SKM-1 (cell line): Measurements from ENCODE around the gene QKI.
"Not testable (repeated sequence)": the region's sequence is repeated elsewhere in the genome, so short reads cannot be mapped to it uniquely, and the experiment has no call there.

Experiments used
- DNase-seq: peaks from one replicate; lab custom pipeline; 2025; ENCODE audit not compliant: unreplicated experiment; lab: John Stamatoyannopoulos, UW

The QKI gene

DNA sequence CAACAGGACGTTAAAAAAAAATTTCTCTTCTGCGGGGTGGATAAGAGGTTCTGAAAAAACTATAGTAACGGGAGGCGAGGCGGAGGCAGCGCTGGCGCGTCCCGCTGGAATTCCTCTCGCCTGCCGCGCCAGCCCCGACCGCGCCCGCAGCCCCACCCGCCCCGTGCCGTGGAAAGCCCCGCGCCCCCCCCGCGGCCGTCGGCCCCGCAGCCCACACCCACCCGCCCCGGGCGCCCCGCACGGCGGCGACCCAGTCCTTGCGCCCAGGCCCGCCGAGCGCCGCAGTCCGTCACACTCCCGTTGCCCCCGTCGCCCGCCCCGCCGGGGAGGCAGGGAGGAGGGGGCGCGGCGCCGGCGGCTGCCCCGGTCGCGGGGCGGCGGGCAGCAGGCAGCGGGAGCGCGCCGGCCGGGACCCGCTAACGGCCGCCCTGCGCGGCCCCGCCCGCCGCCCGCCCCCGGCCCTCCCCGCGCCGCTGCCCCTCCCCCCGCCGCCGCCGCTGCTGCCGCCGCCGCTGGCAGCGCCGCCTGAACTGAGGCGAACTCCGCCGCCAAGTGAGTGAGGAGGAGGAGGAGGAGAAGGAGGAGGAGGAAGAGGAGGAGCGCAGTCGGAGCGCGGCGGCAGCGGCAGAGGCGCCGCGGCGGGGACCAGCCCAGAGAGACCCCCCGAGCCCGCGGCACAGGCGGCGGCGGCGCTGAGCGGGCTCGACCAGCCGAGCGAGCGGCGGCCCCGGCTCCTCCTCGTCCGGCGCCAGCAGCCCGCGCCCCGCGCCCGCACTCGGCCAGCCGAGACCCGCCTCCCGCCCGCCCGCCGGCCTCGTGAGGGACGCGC lies at the start of gene QKI:
Gene QKI, plus strand, starts transcription at position 602 of the 829 bp plus-strand sequence. CDS start 476 bp downstream, outside the sequence.
- peak; percentile 39 for DNase-seq

DNA sequence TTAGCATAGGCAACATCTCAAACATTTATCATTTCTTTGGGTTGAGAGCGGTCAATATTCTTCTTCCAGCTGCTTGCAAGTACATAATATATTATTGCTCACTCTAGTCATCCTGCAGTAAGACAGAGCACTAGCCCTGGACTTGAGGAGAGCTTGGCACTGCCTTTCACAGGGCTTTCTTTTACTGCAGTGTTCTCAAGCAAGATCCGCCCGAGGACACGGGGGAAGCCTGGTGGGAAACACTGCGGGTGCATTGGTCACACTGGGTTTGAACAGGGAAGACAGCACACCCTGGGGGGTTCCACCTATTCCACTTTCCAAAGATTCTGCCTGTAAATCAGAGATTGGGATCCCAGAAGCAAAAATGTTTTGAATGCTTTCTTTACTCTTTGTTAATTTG lies 48.2 kb upstream of the QKI start:
- DNase-seq, result no peak

DNA sequence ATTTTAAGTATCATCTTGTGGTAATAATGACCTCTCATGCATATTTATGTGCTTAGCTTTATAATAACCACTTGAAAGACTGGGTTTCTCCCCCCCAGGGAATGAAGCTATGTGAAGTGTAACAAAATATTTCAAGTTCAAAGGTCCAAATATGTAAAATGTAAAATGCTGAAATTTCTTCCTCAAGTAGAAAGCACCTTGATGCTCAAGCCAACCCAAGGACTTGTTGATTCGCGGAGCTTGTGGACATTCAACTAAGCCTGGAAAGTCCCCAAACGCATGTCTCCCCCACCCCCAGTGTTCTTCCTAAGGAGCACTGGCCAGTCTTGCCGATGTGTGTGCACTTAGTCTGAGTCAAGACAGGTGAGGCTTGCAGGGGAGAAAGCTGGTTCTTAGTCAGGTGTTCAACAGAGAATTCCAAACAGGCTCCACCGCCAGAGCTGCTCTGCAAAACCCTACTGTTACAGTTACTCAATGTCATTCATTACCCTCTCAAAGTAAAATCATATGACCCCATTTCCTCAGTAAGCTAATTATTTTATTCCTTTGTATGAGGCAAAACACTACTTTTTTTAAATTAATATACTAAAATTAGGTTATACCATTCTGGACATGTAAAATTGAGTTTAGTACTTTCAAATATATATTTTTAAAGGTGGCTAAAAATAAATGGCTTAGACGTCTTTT lies 46.9 kb upstream of the QKI start:
- DNase-seq, result no peak

DNA sequence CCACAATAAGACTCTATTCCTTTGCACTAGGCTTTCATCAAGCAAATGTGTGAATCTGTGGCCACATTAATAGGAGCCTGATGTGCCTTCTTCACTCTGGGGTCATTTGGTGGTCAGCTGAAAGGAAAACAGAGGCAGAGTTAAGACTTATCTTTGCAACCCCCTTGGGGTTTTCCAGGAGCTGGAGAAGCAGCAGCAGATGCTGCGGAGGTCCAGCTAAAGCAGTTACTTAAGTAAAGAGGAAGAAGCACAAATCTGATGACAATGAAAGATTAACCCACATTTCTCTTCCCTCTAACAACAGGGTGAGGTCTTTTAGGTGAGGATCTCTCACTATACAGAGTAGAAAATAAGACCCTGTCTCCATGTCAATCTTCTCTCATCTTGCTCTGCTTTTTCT lies 45.4 kb upstream of the QKI start:
- DNase-seq, result no peak

DNA sequence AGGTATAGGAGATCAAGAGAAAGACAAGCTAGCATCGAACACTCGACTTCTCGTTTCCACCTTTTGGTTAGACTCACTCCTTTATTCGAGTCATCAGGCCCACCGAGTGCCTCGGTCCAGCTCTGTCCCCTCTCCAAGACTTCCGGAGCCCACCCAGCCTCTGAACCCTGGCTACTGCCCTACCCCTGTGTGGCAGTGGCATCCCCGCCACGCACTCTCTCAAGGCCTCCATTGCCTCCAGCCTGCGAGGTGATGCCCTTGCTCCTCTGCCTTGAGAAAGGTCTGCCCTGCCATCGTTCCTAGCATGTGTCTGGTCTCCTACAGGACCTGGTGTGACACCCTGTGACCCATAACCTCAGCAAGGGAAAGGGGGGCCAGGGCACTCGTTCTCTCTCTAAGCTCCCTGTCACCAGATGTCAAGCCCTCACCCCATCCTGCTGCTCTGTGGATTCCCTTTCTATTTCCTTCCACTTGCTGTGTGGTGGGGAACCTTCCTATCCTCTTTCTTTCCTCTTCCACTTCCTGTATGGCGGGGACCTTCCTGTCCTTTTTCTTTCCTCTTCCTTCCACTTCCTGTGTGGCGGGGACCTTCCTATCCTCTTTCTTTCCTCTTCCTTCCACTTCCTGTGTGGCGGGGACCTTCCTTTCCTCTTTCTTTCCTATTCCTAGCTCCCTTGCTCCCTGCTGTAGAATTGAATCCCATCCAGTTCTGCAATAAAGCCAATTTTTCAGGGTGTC lies 44.7 kb upstream of the QKI start:
- DNase-seq, result no peak

DNA sequence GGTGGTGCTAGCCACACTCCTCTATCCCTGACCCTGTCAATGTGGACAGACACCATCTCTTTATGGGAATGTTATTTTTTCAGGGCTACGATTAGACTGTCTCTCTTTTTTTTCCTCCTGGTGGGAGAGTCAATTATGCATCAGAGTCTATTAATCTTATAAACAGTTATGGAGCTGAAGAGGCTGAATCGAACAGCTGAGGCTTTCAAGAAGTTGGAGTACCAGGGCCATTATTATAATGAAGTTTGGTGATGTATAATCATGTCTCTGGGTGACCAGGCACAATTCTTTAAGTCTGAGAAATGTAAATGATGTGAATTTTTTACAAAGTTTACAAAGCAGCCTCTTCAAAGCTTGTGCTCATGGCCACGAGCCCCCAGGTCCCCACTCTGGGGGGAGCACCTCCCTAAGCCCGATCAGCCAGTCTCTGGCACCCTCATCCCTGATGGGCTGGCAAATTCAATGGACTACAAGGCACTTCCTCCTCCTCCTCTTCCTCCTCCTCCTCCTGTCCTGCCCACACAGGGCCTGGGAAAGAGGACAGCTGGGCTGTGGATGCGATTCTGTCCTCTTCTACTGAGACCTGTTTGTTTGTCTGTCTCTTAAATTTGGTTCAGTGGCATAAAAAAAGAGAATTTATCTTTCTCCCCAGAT lies 43.9 kb upstream of the QKI start:
- no peak for DNase-seq

DNA sequence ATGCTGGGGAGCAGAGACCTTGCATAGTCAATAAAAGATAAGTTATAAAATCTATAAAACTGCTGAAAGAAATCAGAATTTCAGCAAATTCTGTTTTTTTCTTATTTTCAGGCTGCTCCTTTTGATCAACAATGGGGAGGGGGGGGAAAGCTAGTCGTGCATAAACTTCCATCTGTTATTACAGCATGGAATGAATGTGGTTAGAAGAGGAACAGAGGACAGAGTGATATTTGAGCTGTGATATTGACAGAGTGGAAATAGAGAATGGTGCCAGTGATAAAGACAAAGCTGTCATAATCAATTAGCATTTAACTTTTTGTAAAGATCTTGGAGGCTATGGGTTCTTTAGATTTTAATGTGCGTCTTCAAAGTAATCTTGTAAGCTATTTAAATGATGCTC lies 43.4 kb upstream of the QKI start:
- no peak for DNase-seq

DNA sequence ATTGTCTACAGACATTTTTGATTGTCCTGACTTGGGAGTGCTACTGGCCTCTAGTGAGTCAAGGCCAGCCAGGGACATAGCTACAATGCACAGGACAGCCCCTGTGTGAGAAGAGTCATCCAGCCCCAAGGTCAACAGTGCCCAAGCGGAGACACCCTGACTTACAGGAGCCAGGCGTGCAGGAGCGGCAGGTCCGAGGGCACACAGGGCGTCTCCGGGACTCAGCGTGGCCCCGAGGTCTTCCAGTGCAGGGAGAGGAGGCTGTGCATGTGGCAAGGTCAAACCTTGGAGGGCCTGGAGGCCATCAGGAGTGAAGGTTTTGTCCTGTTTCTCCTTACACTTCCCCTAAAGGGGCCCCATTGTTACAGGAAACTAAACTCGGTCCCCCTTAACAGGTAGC lies 41.3 kb upstream of the QKI start:
- DNase-seq, result no peak

DNA sequence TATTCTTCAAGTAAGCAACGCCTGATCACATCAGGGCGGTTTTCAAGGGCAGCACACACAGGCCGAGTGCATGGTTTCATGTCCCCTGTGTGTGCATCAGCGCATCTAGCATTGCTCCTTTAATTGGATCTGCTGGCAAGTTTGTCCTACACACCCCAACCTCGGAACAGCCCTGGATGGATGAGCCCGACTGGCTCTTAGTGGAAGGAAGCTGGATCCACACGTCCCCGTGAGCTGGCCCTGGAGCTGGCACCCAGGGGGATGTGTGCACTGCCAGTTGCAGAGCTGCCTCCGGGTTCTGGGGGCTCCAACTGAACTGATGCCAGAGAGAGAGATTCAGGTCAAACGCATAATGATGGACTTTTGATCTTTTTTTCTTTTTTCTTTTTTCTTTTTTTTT lies 39.2 kb upstream of the QKI start:
- no peak for DNase-seq

DNA sequence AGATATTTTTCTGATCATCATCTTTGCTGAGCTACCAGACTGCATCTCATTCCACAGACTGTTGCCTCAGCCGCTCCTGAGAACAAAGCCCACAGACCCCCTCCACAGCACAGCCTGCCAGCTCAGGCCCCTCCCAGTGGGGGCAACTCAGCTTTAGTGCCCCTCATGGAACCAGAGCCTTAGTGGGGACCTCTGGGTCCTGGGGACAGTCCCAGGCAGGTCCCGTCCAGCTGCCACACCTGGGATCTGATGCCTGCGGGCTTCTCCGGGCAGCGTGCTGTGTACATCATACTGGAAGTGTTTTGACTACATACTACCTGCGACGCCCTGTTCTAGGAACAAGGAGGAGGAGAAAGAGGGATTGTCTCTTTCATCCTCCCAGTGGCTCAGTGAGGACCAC lies 38.3 kb upstream of the QKI start:
- no peak for DNase-seq

DNA sequence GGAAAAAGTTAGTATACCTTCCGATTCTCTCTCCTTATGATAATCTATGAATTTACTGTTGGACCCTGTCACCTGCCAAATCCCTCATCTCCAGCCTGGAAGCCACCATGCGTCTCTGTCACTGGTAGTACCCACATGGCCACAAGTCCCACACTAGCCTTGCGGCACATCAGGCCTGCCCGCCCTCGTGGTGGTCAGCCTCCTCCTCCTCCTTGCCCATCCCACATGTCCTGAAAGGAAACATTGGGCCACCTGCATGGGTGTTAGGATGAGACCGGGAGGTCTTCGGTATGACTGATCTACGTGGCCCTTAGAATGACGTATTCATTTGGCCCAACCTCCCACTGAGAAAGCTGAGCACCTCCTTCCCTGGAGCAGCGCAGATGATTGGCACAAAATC lies 37.0 kb upstream of the QKI start:
- DNase-seq, result no peak

DNA sequence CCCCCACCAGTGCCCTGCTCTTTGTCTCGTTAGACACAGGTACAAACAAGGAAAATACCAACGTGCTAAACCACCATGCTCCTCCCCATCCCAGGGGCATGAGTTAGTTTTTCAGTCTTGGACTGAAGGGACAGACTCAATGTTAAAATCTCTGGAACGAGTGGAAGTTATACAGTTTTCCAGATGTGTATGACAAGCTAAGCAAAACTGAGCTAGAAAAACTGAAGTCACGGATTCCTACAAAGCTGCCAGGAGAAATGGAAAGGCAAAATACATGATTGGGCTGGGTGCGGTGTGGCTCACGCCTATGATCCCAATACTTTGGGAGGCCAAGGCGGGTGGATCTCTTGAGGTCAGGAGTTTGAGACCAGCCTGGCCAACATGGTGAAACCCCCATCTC lies 34.3 kb upstream of the QKI start:
- DNase-seq, result no peak

DNA sequence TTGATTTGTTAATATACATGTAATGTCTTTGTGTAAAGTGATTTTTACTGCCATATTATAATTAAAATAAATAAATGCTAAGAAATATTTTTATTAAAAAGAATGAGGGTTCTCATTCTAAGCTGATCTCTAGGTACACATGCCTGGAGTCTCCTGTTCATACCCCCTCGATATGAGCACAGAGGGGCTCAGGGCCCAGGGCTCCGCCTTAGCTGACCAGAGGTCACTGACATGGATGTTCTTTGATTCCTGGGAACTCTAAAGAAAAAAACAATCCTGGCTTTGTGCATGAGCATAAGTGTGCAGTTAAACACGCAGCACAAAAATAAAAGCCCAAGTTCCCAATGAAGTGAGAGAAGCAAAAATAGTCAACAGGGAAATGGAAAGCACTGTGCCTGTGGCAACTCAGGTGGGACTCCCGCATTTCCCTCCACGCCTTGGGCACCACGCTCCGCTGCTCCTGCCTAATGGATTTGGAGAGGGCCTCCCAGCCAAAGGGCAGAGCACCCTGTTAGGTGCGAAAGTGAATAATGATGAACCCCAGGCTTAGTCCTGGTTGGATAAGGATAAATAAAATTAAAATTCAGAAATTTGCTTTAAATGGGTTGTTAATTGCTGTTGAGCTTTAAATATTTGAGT lies 33.3 kb upstream of the QKI start:
- DNase-seq, result no peak

DNA sequence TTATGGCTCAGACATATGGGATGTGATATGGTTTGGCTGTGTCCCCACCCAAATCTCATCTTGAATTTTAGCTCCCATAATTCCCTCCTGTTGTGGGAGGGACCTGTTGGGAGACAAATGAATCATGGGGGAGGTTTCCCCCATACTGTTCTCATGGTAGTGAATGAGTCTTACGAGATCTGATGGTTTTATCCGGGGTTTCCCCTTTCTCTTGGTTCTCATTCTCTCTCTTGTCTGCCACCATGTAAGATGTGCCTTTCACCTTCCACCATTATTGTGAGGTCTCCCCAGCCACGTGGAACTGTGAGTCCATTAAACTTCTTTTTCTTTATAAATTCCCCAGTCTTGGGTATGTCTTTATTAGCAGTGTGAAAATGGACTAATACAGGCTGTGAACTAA lies 31.1 kb upstream of the QKI start:
- not testable (repeated sequence) for DNase-seq

DNA sequence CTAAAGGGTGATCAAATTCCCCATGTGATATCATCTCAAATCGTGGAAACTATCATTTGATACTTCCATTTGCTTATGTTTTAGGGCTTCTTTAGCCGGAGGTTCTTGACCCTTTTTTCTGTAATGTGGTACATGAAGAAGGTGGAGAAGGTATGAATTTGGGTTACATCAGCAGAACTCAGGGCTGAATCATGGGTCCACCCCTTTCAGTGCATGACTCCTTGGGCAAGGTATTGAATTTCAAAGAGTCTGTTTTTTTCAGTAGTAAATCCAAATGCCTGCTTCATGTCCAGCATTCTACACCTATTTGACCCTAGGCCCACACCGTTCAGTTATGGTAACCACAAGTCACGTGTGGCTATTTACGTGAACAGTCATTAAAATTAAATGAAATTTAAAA lies 30.6 kb upstream of the QKI start:
- DNase-seq, result no peak

DNA sequence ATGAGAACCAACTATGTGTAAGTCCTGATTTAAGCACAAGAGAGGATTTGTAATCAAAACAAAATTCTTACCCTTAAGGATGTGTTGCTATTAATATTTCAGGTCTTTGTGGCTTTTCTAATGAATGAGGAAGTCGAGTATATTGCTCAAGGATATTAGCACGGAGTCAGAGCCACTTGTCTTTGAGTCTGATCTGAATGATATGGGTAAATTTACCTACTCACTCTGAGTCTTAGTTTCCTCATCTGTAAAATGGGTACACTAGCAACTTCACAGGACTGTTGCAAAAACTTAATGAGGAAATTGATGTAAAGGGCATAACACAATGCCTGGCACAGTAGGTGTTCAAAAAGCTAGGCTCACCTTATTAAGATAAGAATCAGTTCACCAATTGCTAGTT lies 30.0 kb upstream of the QKI start:
- DNase-seq, result no peak

DNA sequence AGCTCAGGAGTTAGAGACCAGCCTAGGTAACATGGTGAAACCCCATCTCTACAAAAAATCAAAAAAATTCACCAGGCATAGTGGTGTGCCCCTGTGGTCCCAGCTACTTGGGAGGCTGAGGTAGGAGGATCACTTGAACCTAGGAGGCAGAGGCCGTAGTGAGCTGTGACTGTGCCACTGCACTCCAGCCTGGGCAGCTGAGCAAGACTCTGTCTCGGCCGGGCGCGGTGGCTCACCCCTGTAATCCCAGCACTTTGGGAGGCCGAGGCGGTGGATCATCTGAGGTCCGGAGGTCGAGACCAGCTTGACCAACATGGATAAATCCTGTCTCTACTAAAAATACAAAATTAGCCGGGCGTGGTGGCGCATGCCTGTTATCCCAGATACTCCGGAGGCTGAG lies 29.0 kb upstream of the QKI start:
- DNase-seq, result not testable (repeated sequence)

DNA sequence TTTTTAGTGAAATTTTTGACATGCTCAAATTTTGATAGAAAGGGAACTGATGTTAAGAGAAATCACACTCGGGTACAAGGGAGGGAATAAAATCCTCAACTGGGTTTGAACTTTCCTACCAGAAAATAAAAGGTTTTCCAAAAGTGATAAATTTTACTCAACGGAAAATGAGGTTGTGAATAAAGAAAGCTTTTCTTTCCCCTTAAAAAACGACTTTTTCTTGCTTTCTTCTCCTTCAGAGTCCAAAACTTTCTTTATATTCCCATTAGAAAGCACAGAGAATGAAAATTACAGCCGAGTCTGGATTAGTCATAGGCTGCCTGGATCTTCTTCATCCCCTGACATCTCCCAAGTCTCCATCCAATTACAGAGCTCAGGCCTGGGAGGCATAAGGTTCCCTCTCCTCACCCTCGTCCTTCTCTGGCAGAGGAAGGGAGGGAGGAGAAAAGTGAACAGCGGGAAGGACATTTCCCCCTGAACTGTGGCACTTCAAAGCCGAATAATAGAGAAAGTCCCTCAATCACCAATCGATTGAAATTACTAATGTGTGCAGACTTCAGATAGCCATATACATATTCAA lies 28.1 kb upstream of the QKI start:
- no peak for DNase-seq

DNA sequence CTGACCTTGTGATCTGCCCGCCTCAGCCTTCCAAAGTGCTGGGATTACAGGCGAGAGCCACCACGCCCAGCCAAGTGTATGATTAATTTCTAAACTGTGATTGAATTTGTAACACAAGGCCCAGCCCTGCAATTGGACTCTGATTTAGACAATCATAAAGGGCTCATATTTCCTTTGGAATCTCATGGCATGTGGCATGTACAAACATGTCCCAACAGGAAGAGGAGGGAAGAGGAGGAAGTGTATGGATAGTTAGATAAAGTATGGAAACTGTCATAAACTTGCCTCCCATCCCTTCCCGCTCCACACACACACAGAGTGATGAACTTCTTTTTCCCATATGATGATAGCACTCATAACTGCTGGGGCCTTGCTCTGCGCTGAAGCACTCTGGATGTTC lies 27.2 kb upstream of the QKI start:
- no peak for DNase-seq

DNA sequence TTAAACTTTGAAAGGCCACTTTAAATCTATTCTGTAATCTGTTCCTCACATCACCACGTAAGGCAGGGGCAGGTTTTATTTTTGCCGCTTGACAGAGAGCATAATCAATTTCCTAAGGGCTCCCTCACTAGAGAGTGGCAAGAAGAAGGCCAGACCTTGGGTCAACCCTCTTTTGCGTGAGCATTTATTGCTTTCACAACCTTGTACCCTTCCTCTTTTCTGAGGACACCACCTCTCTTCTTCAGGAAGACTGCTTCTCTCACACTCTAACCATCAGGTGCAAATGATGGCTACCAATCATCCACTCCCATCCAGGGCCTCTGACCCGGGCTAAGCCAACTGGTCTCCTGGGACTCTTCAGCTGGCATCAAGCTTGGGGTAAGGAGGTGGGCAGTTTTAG lies 25.2 kb upstream of the QKI start:
- DNase-seq, result peak; percentile 67

DNA sequence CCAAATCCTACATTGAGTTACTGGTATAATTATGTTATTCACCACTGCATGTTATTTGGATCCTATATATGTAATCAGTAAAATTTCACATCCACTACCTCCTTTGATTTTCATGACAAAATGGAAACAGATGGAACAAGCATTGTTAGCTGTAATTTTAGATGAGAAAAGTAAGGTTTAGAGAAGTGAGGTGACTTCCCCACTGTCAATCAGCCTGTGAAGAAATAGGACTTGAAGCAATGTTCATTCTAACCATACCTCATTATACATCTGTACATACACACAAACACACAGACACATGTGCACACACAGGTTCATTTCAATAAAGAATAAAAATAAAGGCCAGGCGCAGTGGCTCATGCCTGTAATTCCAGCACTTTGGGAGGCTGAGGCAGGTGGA lies 23.7 kb upstream of the QKI start:
- no peak for DNase-seq
